Left ventricle myocardium inferior (tissue), 1 donor: ENCODE data around the gene CWF19L1. TPM values are rescaled to one million over a fixed set of nuclear protein-coding genes. Genes with fewer than 3 reads are reported as not detected.
A peak's percentile ranks its signal among the peaks of the same experiment; 100 is the strongest.
"Not testable (repeated sequence)": the region's sequence is repeated elsewhere in the genome, so short reads cannot be mapped to it uniquely, and the experiment has no call there.

ENCODE experiments used
- DNase-seq: peaks from one replicate; pipeline ENCODE4 v3.0.0-alpha.2; 2020
- H3K27ac ChIP-seq: fragments of 200-600 bp; replicated peaks from 2 replicates; pipeline ENCODE4 v1.8.0; 2021
- H3K27me3 ChIP-seq: fragments of 200-600 bp; 2 replicates; pipeline ENCODE4 v1.8.0; 2021; ENCODE audit warnings: low read depth
- H3K36me3 ChIP-seq: fragments of 200-600 bp; 2 replicates; pipeline ENCODE4 v1.8.0; 2021
- H3K4me1 ChIP-seq: fragments of 200-600 bp; 2 replicates; pipeline ENCODE4 v1.8.0; 2021
- H3K4me3 ChIP-seq: fragments of 200-600 bp; 2 replicates; pipeline ENCODE4 v1.8.0; 2021; ENCODE audit warnings: mild to moderate bottlenecking, moderate library complexity
- H3K9me3 ChIP-seq: fragments of 200-600 bp; replicated peaks from 2 replicates; pipeline ENCODE4 v1.8.0; 2021
- intact Hi-C: fragments of 100-400 bp; cut with micrococcal nuclease; formaldehyde crosslinking; loops from one replicate; pipeline ENCODE4 v1.11.0; 2022
- total RNA-seq: library from RNA; stranded (reverse); fragmentation: NEBNext Ultra II Directional; extraction: Animal tissue kit (Norgen Biotek cat#: 25700); gene quantifications from one replicate; pipeline ENCODE4 v1.2.1, GENCODE V29; 2021
- TF ChIP-seq, protein P1 (sequence below): fragments of 200-600 bp; IDR thresholded peaks from 2 replicates; pipeline ENCODE4 v1.8.0; 2021; ENCODE audit warnings: antibody characterized with exemption, mild to moderate bottlenecking, borderline replicate concordance
- donor health status: DM: no; HTN: yes; CAD: no; lungs with severe emphysema.

Gene CWF19L1
- total RNA-seq, 1 donor from 2014 or later = 12.6 TPM

DNA sequence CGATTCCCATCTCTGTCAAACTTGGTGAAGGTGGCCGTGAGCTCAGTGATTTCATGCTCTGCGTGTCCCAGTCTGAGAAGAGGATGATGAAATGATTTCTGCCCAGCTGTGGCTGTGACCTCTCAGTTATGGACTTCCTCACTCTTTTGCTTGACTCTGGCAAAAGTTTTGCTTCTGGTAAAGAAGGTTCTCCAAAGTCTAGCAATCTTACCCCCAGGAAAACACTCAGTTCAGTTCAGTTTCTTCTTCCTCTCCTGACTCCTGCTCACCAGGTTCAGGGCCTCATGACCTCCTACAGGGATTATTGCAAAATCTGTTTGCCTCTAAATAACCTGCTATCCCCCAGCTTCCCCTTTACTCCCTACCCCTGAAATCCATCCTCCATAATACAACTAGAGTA is 23.9 kb upstream of the CWF19L1 start:
- no peak overlapping the region for H3K27ac ChIP-seq
- TF ChIP-seq, protein P1, sequence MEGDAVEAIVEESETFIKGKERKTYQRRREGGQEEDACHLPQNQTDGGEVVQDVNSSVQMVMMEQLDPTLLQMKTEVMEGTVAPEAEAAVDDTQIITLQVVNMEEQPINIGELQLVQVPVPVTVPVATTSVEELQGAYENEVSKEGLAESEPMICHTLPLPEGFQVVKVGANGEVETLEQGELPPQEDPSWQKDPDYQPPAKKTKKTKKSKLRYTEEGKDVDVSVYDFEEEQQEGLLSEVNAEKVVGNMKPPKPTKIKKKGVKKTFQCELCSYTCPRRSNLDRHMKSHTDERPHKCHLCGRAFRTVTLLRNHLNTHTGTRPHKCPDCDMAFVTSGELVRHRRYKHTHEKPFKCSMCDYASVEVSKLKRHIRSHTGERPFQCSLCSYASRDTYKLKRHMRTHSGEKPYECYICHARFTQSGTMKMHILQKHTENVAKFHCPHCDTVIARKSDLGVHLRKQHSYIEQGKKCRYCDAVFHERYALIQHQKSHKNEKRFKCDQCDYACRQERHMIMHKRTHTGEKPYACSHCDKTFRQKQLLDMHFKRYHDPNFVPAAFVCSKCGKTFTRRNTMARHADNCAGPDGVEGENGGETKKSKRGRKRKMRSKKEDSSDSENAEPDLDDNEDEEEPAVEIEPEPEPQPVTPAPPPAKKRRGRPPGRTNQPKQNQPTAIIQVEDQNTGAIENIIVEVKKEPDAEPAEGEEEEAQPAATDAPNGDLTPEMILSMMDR = no peak

DNA sequence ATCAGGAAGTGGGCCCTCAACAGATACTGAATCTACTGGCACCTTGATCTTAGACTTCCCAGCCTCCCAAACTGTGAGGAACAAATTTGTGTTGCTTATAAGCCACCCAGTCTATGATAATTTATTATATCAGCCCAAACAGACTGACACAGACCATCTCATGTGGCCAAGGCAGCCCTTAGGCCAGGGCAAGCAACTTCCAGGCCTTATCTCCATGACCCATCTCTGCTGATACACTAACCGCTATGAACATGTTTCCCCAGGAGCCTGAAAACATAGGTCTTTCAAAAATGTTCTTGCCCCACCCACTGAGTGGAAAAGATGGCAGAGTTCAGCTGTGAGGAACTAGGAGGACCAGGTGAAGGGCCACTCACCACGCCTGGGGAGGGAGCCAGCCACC is 22.2 kb upstream of the CWF19L1 start:
- H3K4me1 ChIP-seq = peaks cover 24% of the 10 kb centered on the region
- no peak overlapping the region for H3K27ac ChIP-seq
- no peaks in the 10 kb centered on the region for H3K9me3 ChIP-seq
- H3K4me3 ChIP-seq = no peak overlapping the region
- intact Hi-C loops = no loop called here
- TF ChIP-seq, protein P1 = no peak
- DNase-seq = no peak
- H3K27me3 ChIP-seq = peaks cover 17% of the 10 kb centered on the region
- H3K36me3 ChIP-seq = no peaks in the 10 kb centered on the region

More for the DNA sequence above, 23.9 kb upstream of the CWF19L1 start:
- Histone ChIP-seq H3K36me3 (no peaks in the 10 kb centered on the region), H3K4me3 (no peak overlapping the region), H3K9me3 (no peaks in the 10 kb centered on the region), H3K4me1 (peaks cover 7% of the 10 kb centered on the region), H3K27me3 (peaks cover 35% of the 10 kb centered on the region)
- no peak for DNase-seq
- intact Hi-C loops = no loop called here

DNA sequence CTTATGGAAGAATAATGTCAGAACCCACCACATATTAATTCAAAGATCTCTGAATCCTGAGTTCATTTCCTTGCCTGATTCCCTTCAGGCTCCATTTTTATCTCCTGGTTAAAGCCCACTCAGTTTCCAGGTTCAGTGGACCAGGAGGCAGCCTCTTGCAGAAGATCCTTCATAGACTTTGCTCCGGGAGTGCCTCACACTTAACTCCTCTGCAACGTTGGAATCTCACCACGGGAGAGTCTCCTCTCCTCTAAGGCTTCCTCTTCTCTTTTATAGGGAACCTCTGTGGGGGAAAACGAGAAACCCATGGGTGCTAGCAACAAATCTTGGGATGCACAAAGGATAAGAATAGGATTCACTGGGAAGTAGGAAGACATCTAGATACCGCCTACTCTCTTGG is 20.8 kb upstream of the CWF19L1 start:
- Histone ChIP-seq H3K27me3 (peaks cover 5% of the 10 kb centered on the region), H3K4me3 (no peak overlapping the region), H3K36me3 (no peaks in the 10 kb centered on the region), H3K27ac (no peak overlapping the region), H3K4me1 (peaks cover 39% of the 10 kb centered on the region), H3K9me3 (no peaks in the 10 kb centered on the region)
- no peak for DNase-seq
- TF ChIP-seq, protein P1 = no peak
- intact Hi-C loops = no loop called here

DNA sequence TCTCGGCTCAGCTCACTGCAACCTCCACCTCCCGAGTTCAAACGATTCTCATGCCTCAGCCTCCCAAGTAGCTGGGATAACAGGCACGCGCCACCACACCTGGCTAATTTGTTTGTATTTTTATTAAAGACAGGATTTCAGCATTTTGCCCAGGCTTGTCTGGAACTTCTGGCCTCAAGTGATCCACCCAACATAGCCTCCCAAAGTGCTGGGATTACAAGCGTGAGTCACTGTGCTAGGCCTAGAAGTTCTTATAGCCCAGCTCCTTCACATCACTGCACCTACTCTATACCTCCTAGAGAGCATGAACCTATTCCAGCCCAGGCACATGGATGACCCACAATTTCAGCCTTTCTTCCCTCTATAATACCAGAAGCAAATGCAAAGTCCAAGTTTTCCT is 20.3 kb upstream of the CWF19L1 start:
- H3K27ac ChIP-seq = no peak overlapping the region
- H3K9me3 ChIP-seq = no peaks in the 10 kb centered on the region
- TF ChIP-seq, protein P1 = no peak
- DNase-seq = no peak
- no peak overlapping the region for H3K4me3 ChIP-seq
- H3K36me3 ChIP-seq = no peaks in the 10 kb centered on the region
- H3K4me1 ChIP-seq = peaks cover 43% of the 10 kb centered on the region
- H3K27me3 ChIP-seq = peaks cover under 1% of the 10 kb centered on the region
- intact Hi-C loops = no loop called here

DNA sequence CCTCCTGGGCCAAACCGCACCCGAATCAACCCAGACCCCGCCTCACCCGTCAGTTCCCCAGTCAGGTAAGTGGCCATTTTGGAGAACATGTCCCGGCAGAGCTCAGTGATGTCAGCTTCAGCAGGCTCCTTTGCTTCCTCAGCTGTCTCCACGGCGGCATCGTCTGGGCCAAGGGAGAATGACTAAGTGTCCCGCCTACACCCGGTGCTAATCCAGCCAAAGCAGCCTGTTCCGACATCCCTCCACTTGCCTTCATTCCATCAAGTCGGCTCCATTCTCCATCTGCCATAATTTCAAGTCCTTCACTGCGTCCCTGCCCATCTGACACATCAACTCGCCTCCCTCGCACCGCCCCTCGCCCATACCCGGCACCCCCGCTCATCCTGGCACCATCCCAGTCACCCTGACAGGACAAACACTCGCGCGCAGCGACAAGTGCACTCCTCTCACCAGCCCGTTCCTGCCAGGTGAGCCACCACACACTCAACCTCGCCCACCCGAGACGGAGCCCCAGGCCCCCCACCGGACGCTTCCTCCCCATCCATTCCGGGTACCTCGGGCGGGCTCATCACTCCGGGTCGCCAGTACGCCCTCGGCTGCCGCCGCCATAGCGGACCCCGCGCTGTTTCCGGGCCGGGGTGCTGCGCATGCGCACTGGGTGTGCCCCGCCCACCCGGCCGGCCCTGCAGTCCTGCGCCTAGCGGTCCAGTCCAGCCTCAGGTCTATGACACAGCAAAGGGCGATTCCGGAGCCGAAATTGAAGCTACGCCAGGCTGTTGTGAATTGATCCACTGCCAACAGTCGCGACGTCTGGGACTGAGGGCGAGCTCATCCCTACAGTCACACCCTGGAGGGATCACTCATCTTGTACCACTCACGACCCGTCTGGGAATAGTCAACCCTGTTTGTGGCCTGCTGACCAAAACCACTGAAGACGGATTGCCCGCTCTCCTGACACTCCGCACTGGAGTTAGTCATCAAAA is 18.9 kb upstream of the CWF19L1 start, which contains the start of gene BLOC1S2:
Gene BLOC1S2, minus strand, starts transcription at position 630 of the 983 bp plus-strand sequence. Its CDS starts 21 bp downstream, at position 609.
- DNase-seq = peak; percentile 88
- Histone ChIP-seq H3K9me3 (no peaks in the 10 kb centered on the region), H3K4me1 (peaks cover 54% of the 10 kb centered on the region)

DNA sequence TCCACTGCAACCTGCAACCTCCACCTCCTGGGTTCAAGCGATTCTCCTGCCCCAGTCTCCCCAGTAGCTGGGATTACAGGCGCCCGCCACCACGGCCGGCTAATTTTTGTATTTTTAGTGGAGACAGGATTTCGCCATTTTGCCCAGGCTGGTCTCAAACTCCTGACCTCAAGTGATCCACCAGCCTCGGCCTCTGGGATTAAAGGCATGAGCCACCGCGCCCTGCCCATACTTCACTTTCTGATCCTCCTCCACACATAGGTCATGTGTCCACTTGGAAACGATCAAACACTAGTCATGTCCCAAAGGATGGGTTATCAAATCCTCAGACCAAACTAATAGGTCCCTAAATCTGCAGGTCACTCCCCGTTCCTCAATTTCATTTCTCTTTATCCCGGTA is 17.9 kb upstream of the CWF19L1 start:
- Histone ChIP-seq H3K36me3 (peaks cover 11% of the 10 kb centered on the region), H3K27ac (peak overlapping the region; percentile 93), H3K4me1 (peaks cover 54% of the 10 kb centered on the region), H3K4me3 (peak overlapping the region; percentile 94)
- H3K27me3 ChIP-seq, DNase-seq, intact Hi-C loops, H3K9me3 ChIP-seq: not testable (repeated sequence)

More for the DNA sequence above, 18.9 kb upstream of the CWF19L1 start, which contains the start of gene BLOC1S2:
- peak within 1 kb of the TSS; percentile 94 for H3K4me3 ChIP-seq
- TF ChIP-seq, protein P1 = peak; percentile 35
- peak within 1 kb of the TSS; percentile 93 for H3K27ac ChIP-seq
- H3K27me3 ChIP-seq = no peaks in the 10 kb centered on the region
- intact Hi-C loops = no loop called here
- H3K36me3 ChIP-seq = peaks cover 1% of the 10 kb centered on the region
